ENCODE measurements around the gene TMEM267.
"Not testable (repeated sequence)": the region's sequence is repeated elsewhere in the genome, so short reads cannot be mapped to it uniquely, and the experiment has no call there.

Gene TMEM267

GRCh38 chr5:43456556-43456955 lies 27.1 kb downstream of the TMEM267 start:
- H3K4me3 ChIP-seq (replicated peaks; ENCODE audit: low read depth, low read length): no peak overlapping the region
- TF ChIP-seq CTCF (IDR thresholded peaks at IDR 0.05; ENCODE audit: low read depth, low read length, missing control alignments): no peak
- DNase-seq (ENCODE audit: extremely low read depth, low read depth): no peak

- DNase-seq (ENCODE audit: extremely low read depth, low read depth); H3K4me3 ChIP-seq (replicated peaks; ENCODE audit: low read depth, low read length): not testable (repeated sequence)
These were observed 42.1 kb downstream of the TMEM267 start for GRCh38 chr5:43441575-43441974.

- no peak for TF ChIP-seq CTCF (IDR thresholded peaks at IDR 0.05; ENCODE audit: low read depth, low read length, missing control alignments)
- no peak for DNase-seq (ENCODE audit: extremely low read depth, low read depth)
- no peak overlapping the region for H3K4me3 ChIP-seq (replicated peaks; ENCODE audit: low read depth, low read length)
These were observed 46.5 kb downstream of the TMEM267 start for GRCh38 chr5:43437062-43437660.

GRCh38 chr5:43433382-43433781 lies 50.3 kb downstream of the TMEM267 start:
- no peak overlapping the region for H3K4me3 ChIP-seq (replicated peaks; ENCODE audit: low read depth, low read length)
- DNase-seq (ENCODE audit: extremely low read depth, low read depth): no peak
- no peak for TF ChIP-seq CTCF (IDR thresholded peaks at IDR 0.05; ENCODE audit: low read depth, low read length, missing control alignments)

- no peak overlapping the region for H3K4me3 ChIP-seq (replicated peaks; ENCODE audit: low read depth, low read length)
- no peak for DNase-seq (ENCODE audit: extremely low read depth, low read depth)
- no peak for TF ChIP-seq CTCF (IDR thresholded peaks at IDR 0.05; ENCODE audit: low read depth, low read length, missing control alignments)
These were observed 50.9 kb downstream of the TMEM267 start for GRCh38 chr5:43432486-43433375.

- H3K4me3 ChIP-seq (replicated peaks; ENCODE audit: low read depth, low read length): no peak overlapping the region
- no peak for TF ChIP-seq CTCF (IDR thresholded peaks at IDR 0.05; ENCODE audit: low read depth, low read length, missing control alignments)
- DNase-seq (ENCODE audit: extremely low read depth, low read depth): no peak
These were observed 54.0 kb downstream of the TMEM267 start for GRCh38 chr5:43429706-43430105.

GRCh38 chr5:43429016-43429415 lies 54.6 kb downstream of the TMEM267 start:
- DNase-seq (ENCODE audit: extremely low read depth, low read depth): no peak
- no peak overlapping the region for H3K4me3 ChIP-seq (replicated peaks; ENCODE audit: low read depth, low read length)
- TF ChIP-seq CTCF (IDR thresholded peaks at IDR 0.05; ENCODE audit: low read depth, low read length, missing control alignments): no peak

Measured in HFF-Myc (cell line).